Neural progenitor cell (in vitro differentiated cells): ENCODE data around the gene NAT14. TPM values are rescaled to one million over a fixed set of nuclear protein-coding genes. Genes with fewer than 3 reads are reported as not detected.
"Not testable (repeated sequence)": the region's sequence is repeated elsewhere in the genome, so short reads cannot be mapped to it uniquely, and the experiment has no call there.

Experiments
- DNase-seq: peaks from one replicate; pipeline ENCODE4 v3.0.0-alpha.2; 2016; ENCODE audit warnings: low spot score
- H2AFZ ChIP-seq: fragments of 200-600 bp; sonication (generic); replicated peaks from 2 replicates; pipeline ENCODE4 v1.6.1; 2016; ENCODE audit warnings: antibody characterized with exemption
- H3F3A ChIP-seq: fragments of 200-600 bp; sonication (generic); 2 replicates; pipeline ENCODE4 v1.6.1; 2016; ENCODE audit warnings: antibody characterized with exemption, low read depth
- H3K27ac ChIP-seq: fragments of 200-600 bp; sonication (generic); 2 replicates; pipeline ENCODE4 v1.5.1; 2016; ENCODE audit warnings: mild to moderate bottlenecking
- H3K27me3 ChIP-seq: fragments of 200-600 bp; sonication (generic); 2 replicates; pipeline ENCODE4 v1.6.1; 2016; ENCODE audit warnings: mild to moderate bottlenecking, moderate library complexity
- H3K36me3 ChIP-seq: fragments of 200-600 bp; sonication (generic); 2 replicates; pipeline ENCODE4 v1.5.1; 2016
- H3K4me1 ChIP-seq: fragments of 200-600 bp; sonication (generic); 2 replicates; pipeline ENCODE4 v1.6.1; 2016; ENCODE audit warnings: mixed run types
- H3K4me2 ChIP-seq: fragments of 200-600 bp; sonication (generic); 2 replicates; pipeline ENCODE4 v1.6.1; 2016
- H3K4me3 ChIP-seq: fragments of 200-600 bp; sonication (generic); 2 replicates; pipeline ENCODE4 v1.5.1; 2016
- H3K79me2 ChIP-seq: fragments of 200-600 bp; sonication (generic); 2 replicates; pipeline ENCODE4 v1.6.1; 2016; ENCODE audit warnings: low read depth
- H3K9ac ChIP-seq: fragments of 200-600 bp; sonication (generic); 2 replicates; pipeline ENCODE4 v1.6.1; 2016
- H3K9me3 ChIP-seq: fragments of 200-600 bp; sonication (generic); 2 replicates; pipeline ENCODE4 v1.5.1; 2016; ENCODE audit warnings: low read depth
- H4K20me1 ChIP-seq: fragments of 200-600 bp; sonication (generic); 2 replicates; pipeline ENCODE4 v1.6.1; 2016; ENCODE audit warnings: low read depth
- H3K27ac Mint-ChIP-seq: 3 replicates; pipeline ENCODE4 v1.8.0; 2021; ENCODE audit warnings: mixed read lengths
- H3K27me3 Mint-ChIP-seq: 2 replicates; pipeline ENCODE4 v1.8.0; 2022; ENCODE audit warnings: low read depth, mild to moderate bottlenecking, inconsistent platforms, moderate library complexity, mixed read lengths; ENCODE audit not compliant: insufficient read depth
- H3K36me3 Mint-ChIP-seq: 3 replicates; pipeline ENCODE4 v1.8.0; 2021; ENCODE audit warnings: mixed read lengths
- H3K4me1 Mint-ChIP-seq: 3 replicates; pipeline ENCODE4 v1.8.0; 2021; ENCODE audit warnings: mixed read lengths
- H3K4me3 Mint-ChIP-seq: 3 replicates; pipeline ENCODE4 v1.8.0; 2021; ENCODE audit warnings: mild to moderate bottlenecking, moderate library complexity, mixed read lengths
- H3K9me3 Mint-ChIP-seq: 3 replicates; pipeline ENCODE4 v1.8.0; 2020; ENCODE audit warnings: mixed read lengths
- EZH2 ChIP-seq: fragments of 200-600 bp; sonication (generic); IDR thresholded peaks from 2 replicates; pipeline ENCODE4 v1.6.1; 2017; ENCODE audit warnings: antibody characterized with exemption, mild to moderate bottlenecking, moderate library complexity
- EZH2phosphoT487 ChIP-seq: fragments of 200-600 bp; sonication (generic); IDR thresholded peaks from 2 replicates; pipeline ENCODE4 v1.6.1; 2017; ENCODE audit warnings: antibody characterized with exemption
- total RNA-seq: library from RNA; depleted of rRNA; stranded (reverse); fragments of >200 nt; gene quantifications from 2 replicates; pipeline ENCODE4 v1.2.3, GENCODE V29; 2015; ENCODE audit warnings: low replicate concordance
- TF ChIP-seq, protein P1 (sequence below): fragments of 200-600 bp; sonication (generic); IDR thresholded peaks from 2 replicates; pipeline ENCODE4 v1.5.1; 2017; ENCODE audit warnings: antibody characterized with exemption, mild to moderate bottlenecking

The NAT14 gene
- total RNA-seq, 1 donor from 2014 or later = 16.2 TPM

DNA sequence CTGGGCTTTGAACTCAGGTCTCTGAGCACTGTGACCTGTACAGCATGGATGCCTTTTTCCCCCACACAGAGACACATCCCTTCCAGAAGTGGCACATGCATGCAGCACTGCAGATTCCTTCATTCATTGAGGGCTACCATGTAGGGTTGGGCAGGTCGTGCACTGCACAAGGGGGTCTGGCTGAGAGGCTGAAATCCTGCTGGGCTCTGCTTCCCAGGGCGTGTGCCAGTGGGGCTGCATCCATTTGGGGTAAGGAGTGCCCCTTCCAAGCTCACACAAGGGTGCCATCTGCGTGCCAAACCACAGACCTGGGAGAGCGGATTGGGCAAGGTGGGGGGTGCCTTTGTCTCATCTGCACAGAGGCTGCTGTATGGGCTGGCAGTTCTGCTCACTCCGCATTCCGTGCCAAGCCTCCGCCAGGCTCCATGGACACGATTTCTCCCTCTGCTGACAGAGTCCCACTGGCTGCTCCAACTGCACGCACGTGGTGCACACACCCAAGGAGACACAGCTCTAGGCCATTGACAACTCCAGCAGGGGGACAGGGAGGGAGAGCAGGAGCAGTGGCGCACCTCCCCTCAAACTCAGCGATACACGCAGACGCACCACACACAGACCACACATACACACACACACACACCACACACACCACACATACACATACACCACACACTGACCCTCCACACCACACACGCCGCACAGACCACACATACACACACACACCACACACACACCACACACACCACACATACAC lies 37.4 kb upstream of the NAT14 start:
- Mint-ChIP-seq H3K4me3 (no peak overlapping the region), H3K27ac (no peak overlapping the region), H3K27me3 (peaks cover 16% of the 10 kb centered on the region), H3K4me1 (peaks cover 16% of the 10 kb centered on the region), H3K36me3 (no peaks in the 10 kb centered on the region), H3K9me3 (peaks cover 3% of the 10 kb centered on the region)
- TF ChIP-seq, protein P1, sequence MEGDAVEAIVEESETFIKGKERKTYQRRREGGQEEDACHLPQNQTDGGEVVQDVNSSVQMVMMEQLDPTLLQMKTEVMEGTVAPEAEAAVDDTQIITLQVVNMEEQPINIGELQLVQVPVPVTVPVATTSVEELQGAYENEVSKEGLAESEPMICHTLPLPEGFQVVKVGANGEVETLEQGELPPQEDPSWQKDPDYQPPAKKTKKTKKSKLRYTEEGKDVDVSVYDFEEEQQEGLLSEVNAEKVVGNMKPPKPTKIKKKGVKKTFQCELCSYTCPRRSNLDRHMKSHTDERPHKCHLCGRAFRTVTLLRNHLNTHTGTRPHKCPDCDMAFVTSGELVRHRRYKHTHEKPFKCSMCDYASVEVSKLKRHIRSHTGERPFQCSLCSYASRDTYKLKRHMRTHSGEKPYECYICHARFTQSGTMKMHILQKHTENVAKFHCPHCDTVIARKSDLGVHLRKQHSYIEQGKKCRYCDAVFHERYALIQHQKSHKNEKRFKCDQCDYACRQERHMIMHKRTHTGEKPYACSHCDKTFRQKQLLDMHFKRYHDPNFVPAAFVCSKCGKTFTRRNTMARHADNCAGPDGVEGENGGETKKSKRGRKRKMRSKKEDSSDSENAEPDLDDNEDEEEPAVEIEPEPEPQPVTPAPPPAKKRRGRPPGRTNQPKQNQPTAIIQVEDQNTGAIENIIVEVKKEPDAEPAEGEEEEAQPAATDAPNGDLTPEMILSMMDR = no peak
- no peak for TF ChIP-seq EZH2
- TF ChIP-seq EZH2phosphoT487 = no peak
- Histone ChIP-seq H4K20me1 (peaks cover 13% of the 10 kb centered on the region), H2AFZ (no peak overlapping the region), H3K4me3 (no peak overlapping the region), H3K4me1 (peaks cover 11% of the 10 kb centered on the region), H3F3A (peaks cover 24% of the 10 kb centered on the region), H3K79me2 (no peaks in the 10 kb centered on the region), H3K9me3 (no peaks in the 10 kb centered on the region), H3K27ac (no peak overlapping the region), H3K9ac (no peak overlapping the region), H3K36me3 (no peaks in the 10 kb centered on the region), H3K27me3 (peaks cover 98% of the 10 kb centered on the region), H3K4me2 (no peak overlapping the region)
- DNase-seq = peak; percentile 68

DNA sequence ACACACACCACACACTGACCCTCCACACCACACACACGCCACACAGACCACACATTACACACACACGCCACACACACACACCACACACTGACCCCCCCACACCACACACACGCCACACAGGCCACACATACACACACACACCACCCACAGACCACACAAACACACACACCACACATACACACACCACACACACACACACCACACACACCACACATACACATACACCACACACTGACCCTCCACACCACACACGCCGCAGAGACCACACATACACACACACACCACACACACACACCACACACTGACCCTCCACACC lies 36.9 kb upstream of the NAT14 start:
- Mint-ChIP-seq H3K4me1 (peaks cover 16% of the 10 kb centered on the region), H3K27me3 (peaks cover 19% of the 10 kb centered on the region)
- H3K79me2 ChIP-seq, H3K9me3 Mint-ChIP-seq, H3K36me3 ChIP-seq, H3K36me3 Mint-ChIP-seq, H3K4me2 ChIP-seq, H3K27ac Mint-ChIP-seq, H2AFZ ChIP-seq, H3K9me3 ChIP-seq, H3K4me3 ChIP-seq, H3K9ac ChIP-seq, DNase-seq, H3K4me3 Mint-ChIP-seq, H3K27ac ChIP-seq: not testable (repeated sequence)
- Histone ChIP-seq H3F3A (peaks cover 23% of the 10 kb centered on the region), H3K4me1 (peaks cover 11% of the 10 kb centered on the region), H4K20me1 (peaks cover 13% of the 10 kb centered on the region), H3K27me3 (peaks cover 97% of the 10 kb centered on the region)

DNA sequence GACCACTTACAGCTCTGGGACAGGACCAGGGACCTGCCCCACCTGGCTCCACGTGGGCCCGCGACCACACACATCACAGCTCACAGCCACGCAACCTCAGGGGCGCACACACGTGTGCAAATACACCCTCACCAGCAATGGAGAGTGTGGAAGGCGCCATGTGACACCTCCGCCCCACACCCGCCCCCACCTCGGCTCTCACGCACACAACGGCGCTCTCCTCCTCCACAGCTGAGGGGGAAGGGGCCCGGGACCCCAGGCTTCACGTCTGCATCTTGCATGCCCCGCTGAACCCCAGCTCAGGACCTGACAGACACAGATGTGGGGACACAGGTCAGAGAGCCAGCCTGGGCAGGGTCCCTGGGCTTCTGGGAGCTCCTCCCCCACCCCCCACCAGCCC lies 35.5 kb upstream of the NAT14 start:
- H3K4me2 ChIP-seq = no peak overlapping the region
- H3K4me3 ChIP-seq = no peak overlapping the region
- H3K27me3 Mint-ChIP-seq = peaks cover 22% of the 10 kb centered on the region
- H3K27me3 ChIP-seq = peaks cover 88% of the 10 kb centered on the region
- peaks cover 15% of the 10 kb centered on the region for H3K4me1 Mint-ChIP-seq
- peaks cover under 1% of the 10 kb centered on the region for H3K9me3 Mint-ChIP-seq
- no peaks in the 10 kb centered on the region for H3K9me3 ChIP-seq
- no peaks in the 10 kb centered on the region for H3K36me3 ChIP-seq
- peaks cover 28% of the 10 kb centered on the region for H3F3A ChIP-seq
- DNase-seq = peak; percentile 44
- no peak overlapping the region for H3K27ac Mint-ChIP-seq
- peaks cover 11% of the 10 kb centered on the region for H3K4me1 ChIP-seq
- H3K4me3 Mint-ChIP-seq = no peak overlapping the region
- no peak for TF ChIP-seq EZH2
- no peak for TF ChIP-seq EZH2phosphoT487
- TF ChIP-seq, protein P1 = no peak
- H3K27ac ChIP-seq = no peak overlapping the region
- no peaks in the 10 kb centered on the region for H3K36me3 Mint-ChIP-seq
- no peaks in the 10 kb centered on the region for H3K79me2 ChIP-seq
- no peak overlapping the region for H2AFZ ChIP-seq
- peaks cover 18% of the 10 kb centered on the region for H4K20me1 ChIP-seq
- no peak overlapping the region for H3K9ac ChIP-seq

DNA sequence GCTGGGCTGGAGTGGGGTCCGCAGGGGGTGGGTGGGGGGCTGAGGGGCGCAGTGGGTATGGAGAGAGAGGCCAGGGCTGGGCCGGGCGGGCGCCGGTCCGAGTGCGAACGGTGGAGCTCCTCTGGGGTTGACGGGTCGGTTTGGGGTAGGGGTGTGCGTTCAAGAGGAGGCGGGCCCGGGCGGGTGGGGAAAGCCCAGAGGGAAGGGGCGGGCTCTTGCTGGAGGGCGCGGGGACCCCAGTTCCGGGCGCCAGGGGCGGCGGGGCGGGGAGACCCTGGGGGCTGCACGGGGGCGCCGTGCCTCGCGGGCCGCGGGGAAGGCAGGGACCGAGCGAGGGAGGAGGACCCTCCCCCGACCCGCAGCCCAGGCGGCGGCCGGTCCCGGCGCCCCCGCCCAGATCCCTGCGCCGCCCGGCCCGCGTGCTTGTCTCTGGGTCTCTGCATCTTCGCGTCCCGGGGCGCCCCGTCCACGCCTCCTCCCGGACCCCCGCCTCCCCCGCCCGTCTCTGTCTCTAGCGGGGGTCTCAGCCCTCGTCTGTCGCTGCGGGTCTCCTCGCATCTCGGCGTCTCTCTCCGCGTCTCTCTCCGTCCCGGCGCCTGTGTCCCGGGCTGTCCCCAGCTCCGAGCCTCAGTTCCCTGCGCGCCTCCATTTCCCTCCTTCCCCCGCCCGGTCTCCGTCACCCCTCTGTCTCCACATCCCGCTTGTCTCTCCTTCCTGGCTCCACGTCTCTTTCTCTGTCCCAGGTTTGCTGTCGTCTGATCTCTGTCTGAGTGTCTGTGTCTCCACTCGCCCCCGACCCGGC lies 33.6 kb upstream of the NAT14 start:
- Histone ChIP-seq H3K9ac (no peak overlapping the region), H3F3A (peaks cover 26% of the 10 kb centered on the region), H3K36me3 (no peaks in the 10 kb centered on the region), H2AFZ (peak overlapping the region; percentile 65), H3K4me3 (peak overlapping the region; percentile 53), H3K4me2 (peak overlapping the region; percentile 90), H3K9me3 (no peaks in the 10 kb centered on the region), H3K4me1 (peaks cover 11% of the 10 kb centered on the region), H3K79me2 (no peaks in the 10 kb centered on the region), H4K20me1 (peaks cover 20% of the 10 kb centered on the region), H3K27me3 (peaks cover 69% of the 10 kb centered on the region), H3K27ac (no peak overlapping the region)
- H3K4me1 Mint-ChIP-seq = peaks cover 13% of the 10 kb centered on the region
- no peaks in the 10 kb centered on the region for H3K36me3 Mint-ChIP-seq
- peak overlapping the region; percentile 87 for H3K4me3 Mint-ChIP-seq
- DNase-seq = peak; percentile 54
- H3K9me3 Mint-ChIP-seq = no peaks in the 10 kb centered on the region
- no peak overlapping the region for H3K27ac Mint-ChIP-seq
- TF ChIP-seq EZH2phosphoT487 (peak; percentile 89), EZH2 (peak; percentile 93)
- TF ChIP-seq, protein P1 = no peak
- H3K27me3 Mint-ChIP-seq = peaks cover 26% of the 10 kb centered on the region
